Kidney (tissue), 14 donors: ENCODE data around the gene C17orf67. TPM values are rescaled to one million over a fixed set of nuclear protein-coding genes. Genes with fewer than 3 reads are reported as not detected.

Experiments
- DNase-seq, 5 donors: peaks; one replicate each; pipeline ENCODE4 v3.0.0-alpha.2; 2013 to 2020
- FAIRE-seq: peaks from 2 replicates; lab custom pipeline; 2012; peaks lifted over from hg19 to GRCh38; lab: Jason Lieb, UNC
- H3K27ac ChIP-seq, 2 donors: one replicate each; pipeline ENCODE4 v1.7.0; 2013; ENCODE audit warnings: low read depth in 2 of 2, low read length in 2 of 2, inconsistent platforms in 1 of 2
- H3K27me3 ChIP-seq: one replicate; pipeline ENCODE4 v1.7.1; 2013; ENCODE audit warnings: low read length, inconsistent platforms; ENCODE audit not compliant: control insufficient read depth, insufficient read depth
- H3K36me3 ChIP-seq, 3 donors: one replicate each; pipeline versions ENCODE4 v1.7.0 to v1.7.1; 2013; ENCODE audit warnings: low read length in 3 of 3, control low read depth in 1 of 3, inconsistent platforms in 1 of 3; ENCODE audit not compliant: insufficient read depth in 3 of 3, control insufficient read depth in 2 of 3
- H3K4me1 ChIP-seq, 3 donors: one replicate each; pipeline versions ENCODE4 v1.7.0 to v1.7.1; 2013; ENCODE audit warnings: low read length in 3 of 3, inconsistent platforms in 1 of 3, low read depth in 1 of 3; ENCODE audit not compliant: control insufficient read depth in 2 of 3, insufficient read depth in 2 of 3
- H3K4me3 ChIP-seq, 3 donors: one replicate each; pipeline versions ENCODE4 v1.7.0 to v1.8.1; 2013; ENCODE audit warnings: low read length in 3 of 3, control low read depth in 1 of 3, inconsistent platforms in 1 of 3
- H3K9ac ChIP-seq, 3 donors: one replicate each; pipeline versions ENCODE4 v1.7.0 to v1.7.1; 2013; ENCODE audit warnings: low read length in 3 of 3, control low read depth in 1 of 3, inconsistent platforms in 1 of 3
- H3K9me3 ChIP-seq, 3 donors: one replicate each; pipeline versions ENCODE4 v1.7.0 to v1.7.1; 2013; ENCODE audit warnings: low read length in 3 of 3, control low read depth in 1 of 3, inconsistent platforms in 1 of 3; ENCODE audit not compliant: control insufficient read depth in 2 of 3, insufficient read depth in 1 of 3
- CTCF ChIP-seq: IDR thresholded peaks from 3 replicates; pipeline ENCODE4 v1.5.1; 2012; ENCODE audit warnings: mild to moderate bottlenecking, moderate library complexity, borderline replicate concordance; ENCODE audit not compliant: insufficient read depth; ENCODE audit errors: extremely low read depth
- intact Hi-C: fragments of 100-400 bp; cut with DNase I; formaldehyde crosslinking; loops from one replicate; pipeline ENCODE4 v1.11.1; 2022
- polyA plus RNA-seq: library from polyadenylated mRNA; stranded (reverse); fragments of 350-450 nt; fragmentation: Illumina TruSeq; extraction: RNeasy Lipid Tissue Mini Kit (QIAGEN cat#74804); gene quantifications from one replicate; pipeline ENCODE4 v1.2.3, GENCODE V29; 2014; ENCODE audit warnings: low read depth, low replicate concordance; ENCODE audit not compliant: insufficient read depth
- total RNA-seq: library from RNA; stranded (reverse); fragmentation: NEBNext Ultra II Directional; extraction: Animal tissue kit (Norgen Biotek cat#: 25700); gene quantifications from one replicate; pipeline ENCODE4 v1.2.1, GENCODE V29; 2021
- donor health status: control.
- donor health status: control.
- donor health status: control.
- donor health status: control.
- donor health status: control.
- donor health status: DM: yes; HTN: yes; CAD: no.
- donor health status: Normal renal cell carcinoma (clear cell type).

C17orf67 gene
- total and polyA plus RNA-seq, 2 donors from 2014 or later = 0.69 to 2.0 TPM

- H3K9ac ChIP-seq = no peak overlapping the region
- FAIRE-seq = no peak
- H3K4me1 ChIP-seq = no peaks in the 10 kb centered on the region
- intact Hi-C loops = no loop called here
- H3K27me3 ChIP-seq = no peaks in the 10 kb centered on the region
- H3K36me3 ChIP-seq = no peaks in the 10 kb centered on the region
- DNase-seq = no peak
- H3K27ac ChIP-seq = no peak overlapping the region
- TF ChIP-seq CTCF = no peak
- no peak overlapping the region for H3K4me3 ChIP-seq
- no peaks in the 10 kb centered on the region for H3K9me3 ChIP-seq
These were observed 46.4 kb upstream of the C17orf67 start for GRCh38 chr17:56880133-56880532.

GRCh38 chr17:56879280-56879679 lies 45.6 kb upstream of the C17orf67 start:
- no peak for TF ChIP-seq CTCF
- DNase-seq = no peak
- Histone ChIP-seq H3K9ac (no peak overlapping the region), H3K36me3 (no peaks in the 10 kb centered on the region), H3K4me1 (no peaks in the 10 kb centered on the region), H3K27me3 (no peaks in the 10 kb centered on the region), H3K27ac (no peak overlapping the region), H3K4me3 (no peak overlapping the region), H3K9me3 (no peaks in the 10 kb centered on the region)
- FAIRE-seq = no peak
- intact Hi-C loops = no loop called here

- DNase-seq (no peak), FAIRE-seq (no peak)
- no peak for TF ChIP-seq CTCF
- Histone ChIP-seq H3K4me1 (no peaks in the 10 kb centered on the region), H3K9me3 (no peaks in the 10 kb centered on the region), H3K27me3 (no peaks in the 10 kb centered on the region), H3K27ac (no peak overlapping the region), H3K4me3 (no peak overlapping the region), H3K9ac (no peak overlapping the region), H3K36me3 (no peaks in the 10 kb centered on the region)
- intact Hi-C loops = no loop called here
These were observed 43.1 kb upstream of the C17orf67 start for GRCh38 chr17:56876766-56877179.

GRCh38 chr17:56870081-56870651 lies 36.4 kb upstream of the C17orf67 start:
- no peaks in the 10 kb centered on the region for H3K4me1 ChIP-seq
- H3K9me3 ChIP-seq = no peaks in the 10 kb centered on the region
- FAIRE-seq (no peak), DNase-seq (no peak)
- no peak for TF ChIP-seq CTCF
- intact Hi-C loops = no loop called here
- no peaks in the 10 kb centered on the region for H3K36me3 ChIP-seq
- H3K4me3 ChIP-seq = no peak overlapping the region
- no peaks in the 10 kb centered on the region for H3K27me3 ChIP-seq
- no peak overlapping the region for H3K27ac ChIP-seq
- no peak overlapping the region for H3K9ac ChIP-seq
